Esophagus squamous epithelium (tissue), 5 donors: ENCODE data around the gene BLOC1S3. TPM values are rescaled to one million over a fixed set of nuclear protein-coding genes. Genes with fewer than 3 reads are reported as not detected.

Source experiments
- DNase-seq: peaks from one replicate; lab custom pipeline; 2025; lab: John Stamatoyannopoulos, UW
- H3K27ac ChIP-seq, 4 donors: fragments of 200-600 bp; sonication (generic); one replicate each; pipeline ENCODE4 v1.5.1; 2016 to 2019; ENCODE audit warnings: mild to moderate bottlenecking in 1 of 4
- H3K27me3 ChIP-seq, 4 donors: fragments of 200-600 bp; sonication (generic); 1 replicate in 3 of 4; 2 replicates in 1 of 4; pipeline versions ENCODE4 v1.5.1 to v1.6.0; 2017 to 2021; ENCODE audit warnings: antibody characterized with exemption in 1 of 4
- H3K36me3 ChIP-seq, 3 donors: fragments of 200-600 bp; sonication (generic); one replicate each; pipeline ENCODE4 v1.5.1; 2016 to 2019
- H3K4me1 ChIP-seq, 3 donors: fragments of 200-600 bp; sonication (generic); one replicate each; pipeline ENCODE4 v1.5.1; 2017 to 2019
- H3K4me3 ChIP-seq, 4 donors: fragments of 200-600 bp; sonication (generic); 1 replicate in 3 of 4; 2 replicates in 1 of 4; pipeline ENCODE4 v1.5.1; 2016 to 2019; ENCODE audit warnings: mild to moderate bottlenecking in 2 of 4, moderate library complexity in 1 of 4
- H3K9me3 ChIP-seq, 3 donors: fragments of 200-600 bp; sonication (generic); one replicate each; pipeline ENCODE4 v1.5.1; 2016 to 2019
- POLR2A ChIP-seq, 4 donors: fragments of 450-650 bp; IDR thresholded peaks; one replicate each; pipeline ENCODE4 v1.6.1; 2017; ENCODE audit warnings: antibody characterized with exemption in 4 of 4, mild to moderate bottlenecking in 4 of 4, moderate library complexity in 3 of 4
- WGBS, 2 donors: methylation state at CpG; one replicate each; pipeline ENCODE4 v1.1.5; 2018; 5-methylcytosine and 5-hydroxymethylcytosine counted together
- intact Hi-C: fragments of 100-400 bp; cut with DNase I; formaldehyde crosslinking; loops from one replicate; pipeline ENCODE4 v1.15.0; 2022
- total RNA-seq, 4 donors: library from RNA; depleted of rRNA; stranded (reverse); fragments of >200 nt; gene quantifications; one replicate each; pipeline ENCODE4 v1.1.0, GENCODE V29; 2016
- TF ChIP-seq, protein P1 (sequence below), 6 experiments: fragments of 450-650 bp in 4 of 6; fragments of 200-600 bp in 2 of 6; sonication (generic) in 2 of 6; IDR thresholded peaks; one replicate each; pipeline ENCODE4 v1.5.1; 2016 to 2019; ENCODE audit warnings: antibody characterized with exemption in 6 of 6, mild to moderate bottlenecking in 4 of 6, moderate library complexity in 4 of 6
- donor health status: DM: yes; HTN: yes; CAD: no.

BLOC1S3 gene
- total RNA-seq, 4 donors from 2014 or later, result 7.9 to 18.4 (median 10.4) TPM

DNA sequence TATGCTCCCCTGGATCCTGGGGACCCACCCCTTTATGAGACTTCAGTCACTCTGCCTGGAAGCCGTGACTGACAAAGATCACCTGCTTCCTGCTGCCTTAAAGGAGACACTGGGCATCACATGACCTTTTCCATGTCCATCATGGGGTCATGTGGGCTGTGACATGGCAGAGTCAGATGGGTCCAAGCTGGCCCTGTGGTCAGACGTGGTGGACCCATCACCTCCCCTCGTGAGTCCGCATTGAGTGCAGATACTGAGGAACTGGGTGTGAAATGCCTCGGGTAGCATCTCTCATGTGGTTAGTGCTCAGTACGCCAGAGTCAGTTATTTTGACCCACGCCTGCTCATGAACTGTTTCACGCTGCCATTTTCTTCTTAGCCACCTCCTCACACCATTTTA, 44.9 kb upstream of the BLOC1S3 start:
- no peak for TF ChIP-seq POLR2A (IDR thresholded peaks at IDR 0.05)
- TF ChIP-seq, protein P1, sequence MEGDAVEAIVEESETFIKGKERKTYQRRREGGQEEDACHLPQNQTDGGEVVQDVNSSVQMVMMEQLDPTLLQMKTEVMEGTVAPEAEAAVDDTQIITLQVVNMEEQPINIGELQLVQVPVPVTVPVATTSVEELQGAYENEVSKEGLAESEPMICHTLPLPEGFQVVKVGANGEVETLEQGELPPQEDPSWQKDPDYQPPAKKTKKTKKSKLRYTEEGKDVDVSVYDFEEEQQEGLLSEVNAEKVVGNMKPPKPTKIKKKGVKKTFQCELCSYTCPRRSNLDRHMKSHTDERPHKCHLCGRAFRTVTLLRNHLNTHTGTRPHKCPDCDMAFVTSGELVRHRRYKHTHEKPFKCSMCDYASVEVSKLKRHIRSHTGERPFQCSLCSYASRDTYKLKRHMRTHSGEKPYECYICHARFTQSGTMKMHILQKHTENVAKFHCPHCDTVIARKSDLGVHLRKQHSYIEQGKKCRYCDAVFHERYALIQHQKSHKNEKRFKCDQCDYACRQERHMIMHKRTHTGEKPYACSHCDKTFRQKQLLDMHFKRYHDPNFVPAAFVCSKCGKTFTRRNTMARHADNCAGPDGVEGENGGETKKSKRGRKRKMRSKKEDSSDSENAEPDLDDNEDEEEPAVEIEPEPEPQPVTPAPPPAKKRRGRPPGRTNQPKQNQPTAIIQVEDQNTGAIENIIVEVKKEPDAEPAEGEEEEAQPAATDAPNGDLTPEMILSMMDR (IDR thresholded peaks at IDR 0.05), result no peak
- no peak for DNase-seq
- H3K9me3 ChIP-seq, result no peaks in the 10 kb centered on the region
- H3K4me1 ChIP-seq, result peaks cover 0 to 20% (median 0%) of the 10 kb centered on the region in 3 donors
- H3K36me3 ChIP-seq, result peaks cover 0 to 21% (median 0%) of the 10 kb centered on the region in 3 donors
- H3K27ac ChIP-seq, result no peak overlapping the region
- intact Hi-C loops, result no loop called here
- WGBS, 2 donors, result 86 to 97% methylated on average over 7 of the region's 8 CpGs
- H3K4me3 ChIP-seq, result no peak overlapping the region
- H3K27me3 ChIP-seq, result no peaks in the 10 kb centered on the region

DNA sequence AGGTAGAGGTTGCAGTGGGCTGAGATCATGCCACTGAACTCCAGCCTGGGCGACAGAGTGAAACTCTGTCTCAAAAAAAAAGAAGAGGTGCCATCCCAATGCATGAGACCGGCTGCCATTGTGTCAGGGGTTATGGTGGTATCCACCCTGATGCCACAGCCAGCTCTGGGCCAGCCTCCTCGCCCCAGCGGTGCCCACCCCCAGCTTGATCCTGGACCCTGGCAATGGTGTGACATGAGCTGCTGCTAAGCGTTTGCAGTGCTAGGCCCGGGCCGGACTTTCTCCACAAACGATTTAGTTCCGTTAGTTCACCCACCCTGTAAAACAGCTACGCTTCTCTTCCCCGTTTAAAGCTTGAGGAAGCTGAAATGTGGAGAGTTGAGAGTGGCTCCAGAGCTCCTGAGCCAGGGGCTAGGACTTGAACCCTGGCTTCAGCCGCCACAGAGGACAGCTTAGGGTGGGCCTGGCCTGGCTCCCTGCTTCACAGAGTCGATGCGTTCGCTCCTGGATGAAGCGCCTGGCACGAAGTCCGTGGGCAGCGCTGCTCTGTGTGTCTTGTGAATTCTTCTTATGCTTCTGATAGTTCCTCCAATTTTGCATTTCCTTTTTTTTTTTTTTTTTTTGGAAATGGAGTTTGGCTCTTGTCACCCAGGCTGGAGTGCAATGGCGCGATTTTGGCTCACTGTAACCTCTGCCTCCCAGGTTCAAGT, 43.3 kb upstream of the BLOC1S3 start:
- no peak for DNase-seq
- intact Hi-C loops, result no loop called here
- 93 to 97% methylated on average over 19 of the region's 21 CpGs for WGBS, 2 donors
- Histone ChIP-seq H3K36me3 (peaks cover 0 to 18% (median 0%) of the 10 kb centered on the region in 3 donors), H3K27me3 (no peaks in the 10 kb centered on the region), H3K4me3 (no peak overlapping the region), H3K4me1 (peaks cover 0 to 20% (median 0%) of the 10 kb centered on the region in 3 donors), H3K27ac (no peak overlapping the region), H3K9me3 (no peaks in the 10 kb centered on the region)
- TF ChIP-seq POLR2A (IDR thresholded peaks at IDR 0.05), result no peak
- TF ChIP-seq, protein P1 (IDR thresholded peaks at IDR 0.05), result no peak

DNA sequence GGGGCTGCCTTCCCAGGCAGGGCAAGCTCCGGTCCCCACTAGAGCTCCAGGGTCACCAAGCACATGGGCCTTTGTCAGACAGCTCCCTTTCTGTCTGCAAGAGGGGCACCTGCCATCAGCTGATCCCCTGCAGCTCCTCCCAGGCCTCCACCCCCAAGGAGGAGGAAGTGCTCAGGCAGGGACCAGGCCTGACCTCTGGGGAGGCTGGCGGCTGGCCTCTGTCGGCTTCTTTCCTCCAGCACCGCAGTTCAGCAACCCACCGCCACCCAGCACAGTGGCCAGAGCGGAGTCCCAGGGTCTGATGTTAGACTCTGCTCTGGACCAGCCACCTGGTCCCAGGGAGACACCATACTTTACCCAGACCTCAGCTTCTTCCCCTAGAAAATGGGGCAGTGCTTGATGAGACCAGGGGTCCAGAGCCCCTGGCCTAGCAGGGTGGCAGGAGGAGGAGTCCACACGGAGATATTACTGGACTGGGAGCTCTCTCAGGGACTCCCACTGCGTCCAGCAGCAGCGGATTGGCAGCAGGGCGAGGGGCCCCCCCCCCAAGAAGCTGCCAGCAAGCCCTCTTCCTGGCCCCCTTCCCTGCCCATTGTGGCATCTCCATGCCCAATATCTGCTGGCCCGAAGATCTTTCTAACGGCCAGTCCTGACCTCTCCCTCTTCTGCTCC, 41.9 kb upstream of the BLOC1S3 start:
- intact Hi-C loops, result no loop called here
- peaks cover 0 to 20% (median 0%) of the 10 kb centered on the region in 3 donors for H3K4me1 ChIP-seq
- H3K4me3 ChIP-seq, result no peak overlapping the region
- 85 to 87% methylated on average over 7 to 8 of the region's 12 CpGs for WGBS, 2 donors
- H3K9me3 ChIP-seq, result no peaks in the 10 kb centered on the region
- peak overlapping the region in 1 of 4 donors; percentile 71 for H3K27ac ChIP-seq
- peaks cover 4 to 31% (median 6%) of the 10 kb centered on the region in 3 donors for H3K36me3 ChIP-seq
- H3K27me3 ChIP-seq, result no peaks in the 10 kb centered on the region
- DNase-seq, result no peak
- TF ChIP-seq, protein P1 (IDR thresholded peaks at IDR 0.05), result no peak
- TF ChIP-seq POLR2A (IDR thresholded peaks at IDR 0.05), result no peak

DNA sequence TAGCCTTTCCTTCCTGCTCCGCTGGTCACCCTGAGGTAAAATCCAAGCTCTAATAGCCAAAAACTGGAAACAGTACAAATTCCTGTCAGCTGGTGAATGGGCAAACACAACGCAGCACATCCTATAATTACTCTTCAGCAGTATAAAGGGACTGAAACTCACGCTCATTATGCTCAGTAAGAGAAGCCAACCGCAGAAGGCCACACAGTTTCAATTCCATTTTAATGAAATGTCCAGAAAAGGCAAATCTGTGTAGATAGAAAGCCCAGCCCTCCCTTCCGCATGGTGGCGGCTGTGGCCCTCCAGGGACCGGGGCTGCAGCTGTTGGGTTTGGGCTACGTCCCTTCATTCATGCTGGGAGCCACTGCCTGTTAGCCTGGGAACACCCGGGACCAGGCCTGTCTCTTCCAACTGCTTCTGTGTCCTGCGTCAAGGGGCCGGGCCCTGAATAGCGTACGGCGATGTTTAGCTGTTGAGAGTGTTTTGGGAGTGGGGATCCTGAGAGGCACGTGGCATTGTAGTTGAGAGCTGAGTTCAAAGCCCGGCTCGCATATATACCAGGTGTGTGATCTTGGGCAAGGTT, 41.3 kb upstream of the BLOC1S3 start:
- H3K4me1 ChIP-seq, result peaks cover 0 to 20% (median 0%) of the 10 kb centered on the region in 3 donors
- peak overlapping the region in 1 of 4 donors; percentile 71 for H3K27ac ChIP-seq
- peaks cover 6 to 38% (median 8%) of the 10 kb centered on the region in 3 donors for H3K36me3 ChIP-seq
- no peak for TF ChIP-seq POLR2A (IDR thresholded peaks at IDR 0.05)
- TF ChIP-seq, protein P1 (IDR thresholded peaks at IDR 0.05), result no peak
- intact Hi-C loops, result no loop called here
- 74 to 78% methylated on average over 7 to 10 of the region's 17 CpGs for WGBS, 2 donors
- H3K27me3 ChIP-seq, result no peaks in the 10 kb centered on the region
- H3K4me3 ChIP-seq, result no peak overlapping the region
- DNase-seq, result no peak
- no peaks in the 10 kb centered on the region for H3K9me3 ChIP-seq
